ENCODE measurements around the gene RPS19BP1.
A peak's percentile ranks its signal among the peaks of the same experiment; 100 is the strongest.

Gene RPS19BP1, protein sequence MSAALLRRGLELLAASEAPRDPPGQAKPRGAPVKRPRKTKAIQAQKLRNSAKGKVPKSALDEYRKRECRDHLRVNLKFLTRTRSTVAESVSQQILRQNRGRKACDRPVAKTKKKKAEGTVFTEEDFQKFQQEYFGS

DNA sequence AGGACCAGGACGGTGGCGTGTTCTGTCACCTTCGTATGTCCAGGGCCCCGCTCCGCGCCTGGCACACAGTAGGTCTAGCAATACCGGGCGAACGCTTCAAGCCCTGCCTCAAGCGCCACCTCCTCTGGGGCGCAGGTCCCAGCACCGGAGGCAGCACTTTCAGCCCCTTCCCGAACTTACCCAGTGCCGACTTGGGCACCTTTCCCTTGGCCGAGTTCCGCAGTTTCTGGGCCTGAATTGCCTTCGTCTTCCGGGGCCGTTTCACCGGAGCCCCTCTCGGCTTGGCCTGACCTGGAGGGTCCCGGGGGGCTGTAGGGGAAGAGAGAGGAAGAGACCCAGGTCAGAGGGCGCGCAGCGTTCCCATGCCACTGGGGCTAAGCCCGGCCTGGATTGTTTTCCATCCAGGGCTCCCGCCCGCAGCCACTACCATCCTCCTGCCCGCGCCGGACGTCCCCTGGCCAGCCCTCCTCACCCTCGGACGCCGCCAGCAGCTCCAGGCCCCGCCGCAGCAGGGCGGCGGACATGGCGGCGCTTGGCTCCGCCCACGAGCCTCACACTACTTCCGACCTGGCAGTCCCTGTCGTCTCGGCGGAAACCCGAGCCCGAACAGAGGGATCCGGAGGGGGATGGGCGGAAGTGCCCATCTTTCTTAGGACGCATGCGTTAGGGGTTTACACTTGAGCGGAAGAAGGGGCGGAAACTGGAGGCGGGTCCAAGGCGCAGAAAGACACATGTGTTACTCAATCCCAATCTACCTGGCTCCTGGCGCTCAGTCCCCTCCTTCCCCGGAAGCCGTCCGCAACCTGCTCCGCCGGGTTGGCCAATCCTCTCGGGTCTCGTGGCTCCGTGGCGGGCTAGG lies at the start of gene RPS19BP1:
TSS of gene RPS19BP1 (minus strand) at position 534 of the 859 bp plus-strand sequence. CDS start at position 524, 10 bp downstream.
- peak; percentile 100 for DNase-seq

DNA sequence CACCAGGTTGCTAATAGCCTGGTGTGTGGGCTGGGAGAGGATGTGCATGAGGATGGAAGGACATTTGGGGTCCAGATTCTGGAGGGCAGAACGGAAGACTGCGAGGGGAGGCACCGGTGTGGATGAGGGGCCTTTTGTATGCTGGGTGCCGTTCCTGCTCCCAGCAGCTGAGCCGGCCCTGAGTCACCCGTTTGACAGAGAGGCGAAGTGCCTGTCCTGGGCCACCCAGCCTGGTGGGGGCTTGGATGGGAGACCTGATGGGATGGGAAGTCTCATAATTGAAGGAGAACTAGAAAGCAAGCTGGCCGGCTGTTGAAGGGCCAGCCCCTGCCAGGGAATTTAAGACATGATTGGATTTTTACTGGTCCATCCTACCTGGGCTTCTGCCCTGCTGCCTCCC lies 48.8 kb upstream of the RPS19BP1 start:
- no peak for DNase-seq

GRCh38 chr22:39580795-39581194 lies 48.2 kb upstream of the RPS19BP1 start:
- no peak for DNase-seq

GRCh38 chr22:39580006-39580441 lies 47.5 kb upstream of the RPS19BP1 start:
- DNase-seq = no peak

- DNase-seq = no peak
Observed at GRCh38 chr22:39577900-39578299, 45.4 kb upstream of the RPS19BP1 start.

DNA sequence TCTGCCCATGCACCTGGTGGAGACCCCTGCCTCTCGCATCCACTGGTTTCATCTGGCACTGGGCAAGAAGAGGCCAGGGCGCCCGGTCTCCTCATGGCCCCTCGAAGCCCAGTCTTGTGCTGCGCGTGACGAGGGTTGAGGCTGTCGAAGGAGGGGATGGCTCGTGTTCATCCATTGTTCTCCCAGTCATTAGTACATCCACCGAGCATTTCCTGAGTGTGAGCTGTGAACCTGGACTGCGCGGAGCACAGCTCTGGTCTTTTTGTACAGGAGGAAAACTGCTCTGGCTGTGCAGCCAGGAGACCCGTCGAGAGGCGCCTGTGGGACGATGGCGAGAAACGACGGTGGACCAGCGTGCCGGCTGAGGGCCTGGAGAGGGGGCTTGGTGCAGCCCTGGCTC lies 44.8 kb upstream of the RPS19BP1 start:
- no peak for DNase-seq

DNA sequence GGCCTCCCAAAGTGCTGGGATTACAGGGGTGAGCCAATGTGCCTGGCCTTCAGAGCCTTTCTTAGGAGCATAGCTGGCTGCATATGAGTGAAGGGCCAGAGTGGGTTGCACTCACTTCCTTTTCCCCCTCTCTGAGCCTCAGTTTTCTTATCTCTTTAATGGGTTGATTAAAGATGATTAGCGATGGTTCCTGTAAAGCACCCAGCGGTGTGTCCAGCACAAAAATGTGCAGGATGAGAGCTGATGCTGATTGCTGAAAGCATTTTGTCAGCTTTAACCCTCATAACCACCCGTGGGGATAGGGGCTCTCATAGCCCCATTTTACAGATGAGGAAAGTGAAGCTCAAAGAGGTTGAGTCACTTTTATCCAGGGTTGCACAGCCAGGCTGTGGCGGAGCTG lies 43.5 kb upstream of the RPS19BP1 start:
- DNase-seq = no peak

DNA sequence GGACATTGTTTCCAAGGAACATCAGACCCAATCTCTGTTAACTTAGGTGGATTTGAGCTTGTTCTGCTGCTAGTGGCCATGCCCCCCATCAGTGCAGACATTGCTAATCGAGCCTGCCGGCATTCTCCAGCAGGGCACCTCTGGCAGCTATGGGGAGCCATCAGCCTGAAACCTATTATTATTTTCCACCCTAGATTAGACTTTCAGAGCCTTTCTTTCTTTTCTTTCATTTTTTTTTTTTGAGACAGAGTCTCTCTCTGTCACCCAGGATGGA lies 42.9 kb upstream of the RPS19BP1 start:
- DNase-seq = no peak

DNA sequence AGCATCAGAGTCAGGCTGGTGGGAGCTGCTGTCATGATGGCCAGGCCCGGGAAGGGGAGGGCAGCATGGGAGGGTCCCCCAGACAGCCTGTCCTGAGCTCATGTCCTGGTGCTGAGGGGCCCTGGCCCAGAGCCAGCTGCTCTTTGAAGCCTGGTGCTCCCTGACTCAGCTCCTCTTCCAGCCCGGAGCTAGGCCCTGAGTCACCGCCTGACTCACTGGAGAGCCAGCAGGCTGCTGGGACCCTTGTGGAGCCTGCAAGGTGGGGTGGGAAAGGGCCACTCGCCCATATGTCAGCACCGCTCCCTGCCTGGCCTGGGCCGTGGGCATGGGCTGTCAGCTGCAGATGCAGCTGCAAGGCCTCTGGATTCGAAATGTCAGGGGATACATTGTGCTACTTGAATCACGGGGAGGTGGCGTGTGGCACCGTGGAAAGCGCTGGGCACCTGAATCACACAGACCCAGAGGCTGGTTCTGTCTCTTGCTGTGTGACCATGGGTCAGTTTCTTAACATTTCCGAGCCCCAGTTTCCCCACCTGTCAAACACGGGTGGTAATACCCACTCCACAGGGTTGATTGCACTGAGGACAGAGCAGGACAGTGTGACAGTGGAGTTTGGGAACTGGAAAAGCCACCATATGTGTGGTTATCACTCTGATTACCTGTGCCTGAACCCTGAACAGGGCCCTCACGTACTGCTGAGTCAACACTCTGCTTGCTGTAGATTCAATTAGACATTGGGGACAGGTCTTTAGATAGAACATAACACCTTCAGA lies 42.4 kb upstream of the RPS19BP1 start:
- no peak for DNase-seq

DNA sequence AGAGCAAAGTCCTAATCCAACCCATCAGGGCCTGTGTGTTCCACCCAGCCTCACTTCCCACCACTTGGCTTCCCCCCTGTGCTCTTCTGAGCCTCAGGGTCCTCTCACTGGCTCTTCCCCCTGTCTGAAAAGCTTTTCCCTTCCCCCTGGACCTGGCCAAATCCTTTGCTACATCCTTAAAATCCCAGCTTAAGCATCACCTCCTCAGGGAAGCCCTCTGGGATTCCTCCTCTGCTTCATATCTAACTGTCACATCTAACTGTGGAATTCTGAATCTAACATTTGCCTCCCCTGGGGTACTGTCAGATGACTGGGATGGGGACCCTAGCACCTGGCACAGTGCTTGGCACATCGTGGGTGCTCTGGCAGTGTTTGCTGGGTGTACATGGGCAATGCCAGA lies 39.0 kb upstream of the RPS19BP1 start:
- no peak for DNase-seq

- DNase-seq = no peak
Observed at GRCh38 chr22:39570665-39571064, 38.1 kb upstream of the RPS19BP1 start, which contains the start of gene CACNA1I. TSS of gene CACNA1I (plus strand) at chr22:39570753. CDS start at chr22:39570753, 0 bp downstream.

DNA sequence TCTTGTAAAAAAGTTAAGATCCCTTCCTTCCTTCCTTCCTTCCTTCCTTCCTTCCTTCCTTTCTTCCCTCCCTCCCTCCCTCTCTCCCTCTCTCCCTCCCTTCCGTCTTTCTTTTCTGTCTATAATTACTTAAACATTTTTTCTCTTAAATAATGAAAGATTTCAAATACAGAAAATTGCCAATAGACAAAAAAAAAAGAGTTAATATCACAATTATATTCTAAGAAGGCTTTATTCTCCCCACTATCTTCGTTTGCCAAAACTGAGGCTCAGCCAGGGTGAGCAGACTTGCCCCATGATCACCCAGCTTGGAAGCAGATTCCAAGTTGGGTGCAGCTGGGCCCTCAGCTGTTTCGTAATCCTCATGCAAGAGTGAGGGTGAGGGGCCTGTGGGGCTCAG lies 37.7 kb upstream of the RPS19BP1 start:
- DNase-seq = no peak

GRCh38 chr22:39569066-39569465 lies 36.5 kb upstream of the RPS19BP1 start:
- DNase-seq = no peak

- no peak for DNase-seq
Observed at GRCh38 chr22:39568278-39568981, 35.9 kb upstream of the RPS19BP1 start.

DNA sequence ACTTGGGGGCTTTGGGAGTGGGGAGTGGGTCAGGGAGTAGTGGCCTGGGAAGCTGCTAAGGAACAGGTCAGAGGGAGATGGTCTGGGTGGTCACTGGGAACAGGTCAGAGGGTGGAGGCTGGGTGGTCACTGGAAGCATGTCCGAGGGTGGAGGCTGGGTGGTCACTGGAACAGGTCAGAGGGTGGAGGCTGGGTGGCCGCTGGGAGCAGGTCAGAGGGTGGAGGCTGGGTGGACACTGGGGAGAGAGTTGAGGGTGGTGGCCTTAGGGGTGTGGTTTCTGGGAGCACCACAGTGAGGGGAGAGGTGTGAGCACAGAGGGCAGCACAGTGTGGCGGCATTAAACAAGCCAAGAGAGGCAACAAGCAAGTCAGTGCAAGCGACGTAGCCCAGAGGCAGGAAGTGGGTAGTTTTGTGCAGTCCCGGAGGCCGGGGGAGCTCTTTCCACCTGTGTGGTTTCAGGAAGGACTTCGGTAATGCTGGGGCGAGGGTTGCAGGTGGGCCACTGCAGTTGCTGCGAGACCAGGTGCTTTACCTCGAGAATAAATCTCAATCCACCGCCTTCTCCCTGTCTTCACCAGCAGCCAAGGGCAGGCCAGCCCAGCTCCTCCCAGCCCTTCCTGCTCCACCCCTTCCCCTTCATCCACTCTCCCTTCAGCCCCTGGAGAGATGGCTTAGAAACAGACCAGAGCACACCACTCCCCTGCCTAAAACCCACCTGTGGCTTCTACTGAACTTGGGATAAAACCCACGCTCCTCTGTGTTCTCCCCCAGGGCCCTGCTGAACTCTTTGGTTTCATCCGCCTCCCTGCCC lies 34.8 kb upstream of the RPS19BP1 start:
- DNase-seq = peak; percentile 38

DNA sequence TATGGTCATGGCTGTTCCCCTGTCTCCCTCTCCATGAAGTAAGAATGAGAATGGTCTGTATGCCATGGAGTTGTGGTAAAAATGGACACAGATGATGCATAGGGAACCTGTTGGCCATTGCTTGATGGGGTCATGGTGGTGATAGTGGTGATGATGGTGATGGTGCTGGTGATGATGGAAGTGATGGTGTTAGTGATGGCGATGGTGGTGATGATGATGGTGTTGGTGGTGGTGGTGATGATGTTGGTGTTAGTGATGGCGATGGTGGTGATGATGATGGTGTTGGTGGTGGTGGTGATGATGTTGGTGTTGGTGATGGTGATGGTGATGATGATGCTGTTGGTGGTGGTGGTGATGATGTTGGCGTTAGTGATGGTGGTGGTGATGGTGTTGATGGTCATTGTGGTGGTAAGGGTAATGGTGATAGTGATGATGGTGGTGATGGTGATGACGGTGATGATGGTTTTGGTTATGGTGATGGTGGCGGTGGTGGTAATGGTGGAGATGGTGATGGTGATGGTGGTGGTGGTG lies 32.9 kb upstream of the RPS19BP1 start:
- DNase-seq = no peak

GRCh38 chr22:39563571-39564428 lies 31.3 kb upstream of the RPS19BP1 start:
- DNase-seq = no peak

GRCh38 chr22:39562839-39563489 lies 30.4 kb upstream of the RPS19BP1 start:
- DNase-seq = no peak

DNA sequence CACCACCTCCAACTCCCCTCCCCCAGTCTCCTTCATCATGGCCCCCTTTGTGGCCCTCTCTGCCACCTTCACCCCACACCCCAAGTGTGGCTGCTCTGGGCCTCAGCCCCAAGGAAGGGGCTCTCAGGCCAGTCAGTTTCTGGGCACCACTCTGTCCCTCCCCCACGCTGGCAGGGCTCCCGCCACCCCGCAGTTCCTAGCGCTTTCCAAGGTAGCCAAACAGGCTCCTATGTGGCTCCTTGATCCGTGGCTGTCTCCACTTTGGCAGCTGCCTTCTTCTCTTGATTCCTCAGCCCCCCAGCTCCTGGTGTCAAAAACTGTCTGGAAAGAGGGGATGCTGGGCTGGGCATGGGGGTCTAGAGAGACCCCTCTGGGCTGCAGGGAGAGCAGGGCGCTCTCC lies 27.6 kb upstream of the RPS19BP1 start:
- no peak for DNase-seq

DNA sequence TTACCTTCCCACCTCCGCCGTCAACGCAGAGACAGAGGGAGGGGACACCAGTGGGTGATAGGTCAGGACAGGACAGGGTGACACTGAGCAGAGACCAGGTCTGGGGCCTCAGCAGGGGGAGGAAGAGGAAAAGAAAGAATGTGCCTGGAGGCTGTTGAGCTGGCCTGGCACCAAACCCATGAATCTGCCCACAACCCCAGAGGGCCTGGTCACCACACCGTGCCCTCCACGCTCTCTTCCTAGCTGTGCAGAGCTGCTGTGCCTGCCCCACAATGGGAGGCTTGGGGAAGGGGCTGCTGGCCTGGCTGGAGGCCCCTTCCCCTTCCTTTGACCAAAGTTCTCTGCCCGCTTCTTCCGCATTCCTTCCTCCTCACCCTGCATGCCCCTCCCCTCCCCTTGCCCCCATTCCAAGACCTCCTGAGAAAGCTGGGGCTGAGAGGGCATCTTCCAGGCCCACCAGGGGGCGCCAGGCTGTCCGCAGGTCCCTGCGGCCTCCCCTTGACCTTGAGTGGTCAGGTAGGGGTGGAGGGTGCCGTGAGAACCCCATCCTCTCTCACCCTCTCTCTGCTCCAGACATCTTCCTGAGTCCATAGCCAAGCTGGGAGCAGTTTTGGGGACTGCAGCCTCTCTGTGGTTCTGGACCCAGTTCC lies 27.0 kb upstream of the RPS19BP1 start:
- DNase-seq = no peak
